HG02763 (cell line): Measurements from ENCODE around the gene WTIP.

Experiments
- ATAC-seq: cut with Tn5 transposase; IDR thresholded peaks from one replicate; pipeline ENCODE4 v1.9.1; 2021; ENCODE audit warnings: mild to moderate bottlenecking, moderate library complexity; ENCODE audit not compliant: unreplicated experiment

WTIP gene

DNA sequence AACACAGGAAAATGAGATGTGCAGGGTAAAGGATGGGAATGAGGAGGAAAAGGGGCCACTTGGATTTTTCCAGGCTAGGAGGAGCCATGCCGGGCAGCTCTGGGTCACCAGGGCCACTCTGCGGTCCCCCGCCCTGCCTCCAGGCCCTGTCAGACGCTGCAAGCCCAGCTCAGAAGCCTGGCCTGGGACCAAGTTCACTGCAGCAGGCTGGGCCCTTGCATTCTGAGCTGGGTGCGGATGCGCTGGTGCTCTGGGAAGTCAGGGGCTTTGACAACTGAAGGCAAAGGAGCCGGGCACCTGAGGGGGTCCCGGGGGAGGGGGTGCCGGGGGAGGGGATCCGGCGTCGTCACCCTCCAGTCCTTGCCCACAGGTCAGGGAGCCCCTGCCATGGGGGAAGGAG is 77.5 kb downstream of the WTIP start:
- ATAC-seq = no peak

DNA sequence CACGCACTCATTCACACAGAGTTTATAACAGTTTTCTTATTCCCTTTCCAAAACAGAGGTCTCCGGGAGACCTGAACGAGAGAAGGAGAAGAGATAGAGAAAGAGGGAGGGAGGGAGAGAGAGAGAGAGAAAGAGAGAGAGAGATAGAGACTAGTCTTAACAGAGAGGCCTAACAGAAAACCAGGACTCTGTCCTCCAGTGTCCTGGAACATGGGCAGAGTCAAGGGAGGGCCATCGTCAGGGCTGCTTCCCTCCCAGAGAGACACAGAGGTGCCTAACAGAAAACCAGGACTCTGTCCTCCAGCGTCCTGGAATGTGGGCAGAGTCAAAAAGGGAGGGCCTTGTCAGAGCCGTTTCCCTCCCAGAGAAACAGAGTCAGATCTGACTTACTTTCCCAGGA is 78.7 kb downstream of the WTIP start:
- no peak for ATAC-seq
